Liver (tissue), 9 donors: ENCODE measurements around the gene CAPZA3. TPM values are rescaled to one million over a fixed set of nuclear protein-coding genes. Genes with fewer than 3 reads are reported as not detected.

ENCODE experiments used
- DNase-seq: peaks from one replicate; pipeline ENCODE4 v3.0.0-alpha.2; 2017; ENCODE audit warnings: low spot score
- H3K27ac ChIP-seq, 2 donors: one replicate each; pipeline ENCODE4 v1.7.0; 2013; ENCODE audit warnings: inconsistent platforms in 2 of 2, low read length in 2 of 2, control low read depth in 1 of 2, low read depth in 1 of 2, mild to moderate bottlenecking in 1 of 2
- H3K27me3 ChIP-seq, 4 donors: one replicate each; pipeline versions ENCODE4 v1.6.1 to v1.7.0; 2013; ENCODE audit warnings: low read length in 3 of 4, inconsistent platforms in 1 of 4, mild to moderate bottlenecking in 1 of 4, moderate library complexity in 1 of 4; ENCODE audit not compliant: control insufficient read depth in 4 of 4, insufficient read depth in 4 of 4
- H3K36me3 ChIP-seq, 4 donors: one replicate each; pipeline versions ENCODE4 v1.6.1 to v1.7.0; 2013; ENCODE audit warnings: low read length in 3 of 4, mild to moderate bottlenecking in 3 of 4, low read depth in 1 of 4, moderate library complexity in 1 of 4; ENCODE audit not compliant: control insufficient read depth in 4 of 4, insufficient read depth in 3 of 4
- H3K4me1 ChIP-seq, 4 donors: one replicate each; pipeline versions ENCODE4 v1.6.1 to v1.7.0; 2013; ENCODE audit warnings: low read length in 3 of 4, mild to moderate bottlenecking in 3 of 4, moderate library complexity in 1 of 4; ENCODE audit not compliant: control insufficient read depth in 4 of 4, insufficient read depth in 4 of 4
- H3K4me3 ChIP-seq, 3 donors: one replicate each; pipeline versions ENCODE4 v1.6.1 to v1.7.0; 2013; ENCODE audit warnings: low read length in 3 of 3, control low read depth in 1 of 3, low read depth in 1 of 3, mild to moderate bottlenecking in 1 of 3
- H3K9ac ChIP-seq, 2 donors: one replicate each; pipeline ENCODE4 v1.7.0; 2013; ENCODE audit warnings: low read length in 2 of 2, mild to moderate bottlenecking in 2 of 2, moderate library complexity in 2 of 2, control low read depth in 1 of 2, low read depth in 1 of 2
- H3K9me3 ChIP-seq, 4 donors: one replicate each; pipeline versions ENCODE4 v1.6.1 to v1.7.0; 2013; ENCODE audit warnings: low read length in 3 of 4; ENCODE audit not compliant: control insufficient read depth in 4 of 4
- EGR1 ChIP-seq, 2 donors: IDR thresholded peaks; 2 replicates each; pipeline ENCODE4 v1.6.1; 2016 to 2018; ENCODE audit warnings: antibody characterized with exemption in 2 of 2, low read depth in 2 of 2
- FOXA1 ChIP-seq: IDR thresholded peaks from 2 replicates; pipeline ENCODE4 v1.6.1; 2016; ENCODE audit warnings: antibody characterized with exemption
- FOXA2 ChIP-seq: IDR thresholded peaks from 2 replicates; pipeline ENCODE4 v1.6.1; 2016; ENCODE audit warnings: antibody characterized with exemption
- GABPA ChIP-seq, 2 donors: IDR thresholded peaks in 1 of 2; conservative IDR thresholded peaks in 1 of 2; 2 replicates each; pipeline ENCODE4 v1.6.1; 2016; ENCODE audit warnings: antibody characterized with exemption in 2 of 2, mild to moderate bottlenecking in 1 of 2, moderate library complexity in 1 of 2
- HNF4A ChIP-seq, 2 donors: conservative IDR thresholded peaks; 2 replicates each; pipeline ENCODE4 v1.6.1; 2016; ENCODE audit warnings: antibody characterized with exemption in 2 of 2, mild to moderate bottlenecking in 2 of 2
- HNF4G ChIP-seq: IDR thresholded peaks from 2 replicates; pipeline ENCODE4 v1.6.1; 2016; ENCODE audit warnings: antibody characterized with exemption
- JUND ChIP-seq, 2 donors: IDR thresholded peaks; 2 replicates each; pipeline ENCODE4 v1.6.1; 2016; ENCODE audit warnings: antibody characterized with exemption in 2 of 2
- NR2F2 ChIP-seq: IDR thresholded peaks from 2 replicates; pipeline ENCODE4 v1.6.1; 2016; ENCODE audit warnings: antibody characterized with exemption
- RXRA ChIP-seq, 2 donors: IDR thresholded peaks; 2 replicates each; pipeline ENCODE4 v1.6.1; 2017 to 2018; ENCODE audit warnings: antibody characterized with exemption in 2 of 2, mild to moderate bottlenecking in 1 of 2
- SP1 ChIP-seq: IDR thresholded peaks from 2 replicates; pipeline ENCODE4 v1.6.1; 2018; ENCODE audit warnings: antibody characterized with exemption, mild to moderate bottlenecking
- TAF1 ChIP-seq: conservative IDR thresholded peaks from 2 replicates; pipeline ENCODE4 v1.6.1; 2016; ENCODE audit warnings: antibody characterized with exemption, mild to moderate bottlenecking
- YY1 ChIP-seq: IDR thresholded peaks from 2 replicates; pipeline ENCODE4 v1.6.1; 2016; ENCODE audit warnings: antibody characterized with exemption, mild to moderate bottlenecking
- WGBS: extraction: QIAGEN DNeasy Blood & Tissue Kit; methylation state at CpG from one replicate; pipeline ENCODE4 v1.1.7; 2013; 5-methylcytosine and 5-hydroxymethylcytosine counted together
- polyA plus RNA-seq, 2 donors: library from polyadenylated mRNA; stranded (reverse) in 1 of 2; unstranded in 1 of 2; fragments of 200-250 nt in 1 of 2; fragments of >200 nt in 1 of 2; fragmentation: Nextera tagmentation in 1 of 2; extraction: Ambion mirVana in 1 of 2; gene quantifications; one replicate each; pipeline versions ENCODE4 v1.2.1 to v1.2.3, GENCODE V29; 2013 to 2015
- total RNA-seq, 2 donors: library from RNA; depleted of rRNA; stranded (reverse); fragments of >200 nt; gene quantifications; one replicate each; pipeline ENCODE4 v1.2.3, GENCODE V29; 2014
- TF ChIP-seq, protein P1 (sequence below): IDR thresholded peaks from 2 replicates; pipeline ENCODE4 v1.6.1; 2016; ENCODE audit warnings: antibody characterized with exemption
- TF ChIP-seq, protein P2 (sequence below): IDR thresholded peaks from 2 replicates; pipeline ENCODE4 v1.6.1; 2016; ENCODE audit warnings: antibody characterized with exemption
- TF ChIP-seq, protein P3 (sequence below): fragments of 150-350 bp; IDR thresholded peaks from 2 replicates; pipeline ENCODE4 v1.5.1; 2017; ENCODE audit warnings: improper control_type of control experiment, low read depth, low read length; ENCODE audit not compliant: missing input control
- TF ChIP-seq, protein P4 (sequence below): IDR thresholded peaks from 2 replicates; pipeline ENCODE4 v1.6.1; 2016; ENCODE audit warnings: antibody characterized with exemption
- donor health status: healthy.
- donor health status: healthy.
- donor health status: healthy.
- donor health status: healthy.
- donor health status: healthy.

The CAPZA3 gene
- total and polyA plus RNA-seq, 4 donors = 0.33 to 0.75 TPM; not detected in 2

DNA sequence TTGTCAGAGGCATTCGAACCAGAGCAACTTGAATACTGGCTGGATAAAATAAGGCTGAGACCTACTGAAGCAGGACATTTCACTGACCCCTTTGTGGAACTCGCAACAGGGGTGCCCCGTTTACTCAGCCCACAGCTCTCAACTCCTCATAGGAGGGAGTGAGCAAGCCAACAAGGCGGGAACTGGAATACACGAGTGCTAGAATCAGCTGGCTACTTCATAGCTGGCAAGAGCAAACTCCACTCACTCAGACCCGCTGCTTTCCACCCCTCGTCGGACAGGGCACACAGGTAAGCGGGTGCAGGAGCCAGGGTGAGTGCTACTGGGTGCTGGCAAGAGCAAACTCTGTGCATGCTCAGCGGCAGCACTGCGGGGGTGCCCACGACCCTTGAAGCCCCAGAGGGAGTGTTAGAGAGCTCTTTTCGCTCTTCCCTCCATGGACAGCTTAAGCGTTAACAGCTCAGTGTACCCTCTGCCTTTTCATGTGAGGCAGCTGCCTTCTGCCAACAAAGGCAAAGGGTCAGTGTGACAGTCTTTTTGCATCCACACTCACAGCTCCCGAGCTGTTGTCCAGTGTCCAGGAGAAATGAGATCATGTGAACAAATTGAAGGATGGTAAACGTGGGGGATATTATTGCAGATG lies 15.7 kb downstream of the CAPZA3 start:
- H3K4me1 ChIP-seq = peaks cover 2 to 28% (median 21%) of the 10 kb centered on the region in 4 donors
- H3K27me3 ChIP-seq = no peaks in the 10 kb centered on the region
- H3K4me3 ChIP-seq = peak overlapping the region in 2 of 3 donors; percentile 18 to 30
- TF ChIP-seq TAF1 (no peak), HNF4A (conservative IDR thresholded peaks at IDR 0.05) (peak; percentile 9 to 18), JUND (IDR thresholded peaks at IDR 0.05) (no peak), HNF4G (no peak), EGR1 (IDR thresholded peaks at IDR 0.05; ENCODE audit: low read depth in 2 of 2) (no peak), FOXA2 (no peak), GABPA (IDR thresholded peaks at IDR 0.05 in 1 of 2, conservative IDR thresholded peaks at IDR 0.05 in 1 of 2) (no peak), SP1 (no peak), RXRA (IDR thresholded peaks at IDR 0.05) (peak in 1 of 2 donors; percentile 32), YY1 (no peak), NR2F2 (no peak)
- TF ChIP-seq, protein P1, sequence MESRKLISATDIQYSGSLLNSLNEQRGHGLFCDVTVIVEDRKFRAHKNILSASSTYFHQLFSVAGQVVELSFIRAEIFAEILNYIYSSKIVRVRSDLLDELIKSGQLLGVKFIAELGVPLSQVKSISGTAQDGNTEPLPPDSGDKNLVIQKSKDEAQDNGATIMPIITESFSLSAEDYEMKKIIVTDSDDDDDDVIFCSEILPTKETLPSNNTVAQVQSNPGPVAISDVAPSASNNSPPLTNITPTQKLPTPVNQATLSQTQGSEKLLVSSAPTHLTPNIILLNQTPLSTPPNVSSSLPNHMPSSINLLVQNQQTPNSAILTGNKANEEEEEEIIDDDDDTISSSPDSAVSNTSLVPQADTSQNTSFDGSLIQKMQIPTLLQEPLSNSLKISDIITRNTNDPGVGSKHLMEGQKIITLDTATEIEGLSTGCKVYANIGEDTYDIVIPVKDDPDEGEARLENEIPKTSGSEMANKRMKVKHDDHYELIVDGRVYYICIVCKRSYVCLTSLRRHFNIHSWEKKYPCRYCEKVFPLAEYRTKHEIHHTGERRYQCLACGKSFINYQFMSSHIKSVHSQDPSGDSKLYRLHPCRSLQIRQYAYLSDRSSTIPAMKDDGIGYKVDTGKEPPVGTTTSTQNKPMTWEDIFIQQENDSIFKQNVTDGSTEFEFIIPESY = no peak
- TF ChIP-seq, protein P2, sequence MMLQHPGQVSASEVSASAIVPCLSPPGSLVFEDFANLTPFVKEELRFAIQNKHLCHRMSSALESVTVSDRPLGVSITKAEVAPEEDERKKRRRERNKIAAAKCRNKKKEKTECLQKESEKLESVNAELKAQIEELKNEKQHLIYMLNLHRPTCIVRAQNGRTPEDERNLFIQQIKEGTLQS = no peak
- TF ChIP-seq, protein P3, sequence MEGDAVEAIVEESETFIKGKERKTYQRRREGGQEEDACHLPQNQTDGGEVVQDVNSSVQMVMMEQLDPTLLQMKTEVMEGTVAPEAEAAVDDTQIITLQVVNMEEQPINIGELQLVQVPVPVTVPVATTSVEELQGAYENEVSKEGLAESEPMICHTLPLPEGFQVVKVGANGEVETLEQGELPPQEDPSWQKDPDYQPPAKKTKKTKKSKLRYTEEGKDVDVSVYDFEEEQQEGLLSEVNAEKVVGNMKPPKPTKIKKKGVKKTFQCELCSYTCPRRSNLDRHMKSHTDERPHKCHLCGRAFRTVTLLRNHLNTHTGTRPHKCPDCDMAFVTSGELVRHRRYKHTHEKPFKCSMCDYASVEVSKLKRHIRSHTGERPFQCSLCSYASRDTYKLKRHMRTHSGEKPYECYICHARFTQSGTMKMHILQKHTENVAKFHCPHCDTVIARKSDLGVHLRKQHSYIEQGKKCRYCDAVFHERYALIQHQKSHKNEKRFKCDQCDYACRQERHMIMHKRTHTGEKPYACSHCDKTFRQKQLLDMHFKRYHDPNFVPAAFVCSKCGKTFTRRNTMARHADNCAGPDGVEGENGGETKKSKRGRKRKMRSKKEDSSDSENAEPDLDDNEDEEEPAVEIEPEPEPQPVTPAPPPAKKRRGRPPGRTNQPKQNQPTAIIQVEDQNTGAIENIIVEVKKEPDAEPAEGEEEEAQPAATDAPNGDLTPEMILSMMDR = no peak
- TF ChIP-seq, protein P4, sequence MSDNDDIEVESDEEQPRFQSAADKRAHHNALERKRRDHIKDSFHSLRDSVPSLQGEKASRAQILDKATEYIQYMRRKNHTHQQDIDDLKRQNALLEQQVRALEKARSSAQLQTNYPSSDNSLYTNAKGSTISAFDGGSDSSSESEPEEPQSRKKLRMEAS = no peak
- H3K36me3 ChIP-seq = no peaks in the 10 kb centered on the region
- 32% methylated on average over 16 of the region's 16 CpGs for WGBS
- H3K27ac ChIP-seq = no peak overlapping the region
- no peak for DNase-seq
- no peak overlapping the region for H3K9ac ChIP-seq
- H3K9me3 ChIP-seq = no peaks in the 10 kb centered on the region

DNA sequence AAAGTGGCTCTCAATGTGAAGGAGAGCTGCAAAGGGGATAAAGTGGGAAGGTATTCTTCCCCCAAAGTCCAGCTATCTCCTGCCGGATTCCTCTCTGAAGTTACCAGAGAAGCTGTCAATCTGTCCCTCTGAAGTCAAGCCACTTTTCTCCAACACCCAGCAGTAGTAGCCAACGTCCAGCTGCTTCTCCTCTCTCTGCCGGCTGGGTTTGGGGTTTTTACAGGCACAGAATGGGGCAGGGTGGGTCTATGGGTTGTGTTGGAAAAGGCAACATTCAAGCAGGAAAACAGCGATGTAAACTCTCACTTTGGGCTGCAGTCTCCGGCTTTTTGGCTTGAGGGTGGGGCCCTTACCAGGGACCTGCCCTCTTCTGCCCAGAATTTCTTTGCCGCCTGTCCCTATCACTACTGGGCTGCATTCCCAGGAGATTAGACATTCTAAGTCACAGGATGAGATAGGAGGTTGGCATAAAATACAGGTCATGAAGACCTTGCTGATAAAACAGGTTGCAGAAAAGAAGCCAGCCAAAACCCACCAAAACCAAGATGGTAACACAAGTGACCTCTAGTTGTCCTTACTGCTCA lies 16.3 kb downstream of the CAPZA3 start:
- no peak for TF ChIP-seq JUND (IDR thresholded peaks at IDR 0.05)
- TF ChIP-seq RXRA (IDR thresholded peaks at IDR 0.05) = no peak
- TF ChIP-seq FOXA1 = no peak
- TF ChIP-seq, protein P2 = no peak
- Histone ChIP-seq H3K9me3 (no peaks in the 10 kb centered on the region), H3K4me1 (peaks cover 2 to 28% (median 21%) of the 10 kb centered on the region in 4 donors), H3K9ac (no peak overlapping the region), H3K36me3 (no peaks in the 10 kb centered on the region), H3K27me3 (no peaks in the 10 kb centered on the region), H3K4me3 (peak overlapping the region in 1 of 3 donors; percentile 30), H3K27ac (no peak overlapping the region)
- no peak for DNase-seq
- WGBS = 66% methylated on average over 6 of the region's 6 CpGs
